Measurements from ENCODE around the gene ADAD2. TPM values are rescaled to one million over a fixed set of nuclear protein-coding genes. Genes with fewer than 3 reads are reported as not detected.

Gene ADAD2
- total and polyA plus RNA-seq, 9 of the 15 experiments (the other 6 are each of a cell fraction or from before 2014, with no cell fraction given), result 0.07 TPM; not detected in 8

- TF ChIP-seq RBM34 (IDR thresholded peaks at IDR 0.05; ENCODE audit: borderline replicate concordance, insufficient read depth, low read length), result no peak
- 0 out of 2 replicates have a peak, but pooled peaks have one; percentile 56 for TF ChIP-seq ZNF263 (CRISPR knock-in tag; IDR thresholded peaks at IDR 0.05; ENCODE audit: borderline replicate concordance)
- TF ChIP-seq ZNF3 (CRISPR knock-in tag; IDR thresholded peaks at IDR 0.05), result no peak
- no peak for TF ChIP-seq PPARD (CRISPR knock-in tag; IDR thresholded peaks at IDR 0.05)
- no peak for TF ChIP-seq FOXJ3 (CRISPR knock-in tag; IDR thresholded peaks at IDR 0.05)
- no peak for TF ChIP-seq ZNF280B (CRISPR knock-in tag; IDR thresholded peaks at IDR 0.05)
- TF ChIP-seq PKNOX1 (IDR thresholded peaks at IDR 0.05), result peak; percentile 82
- no peak for TF ChIP-seq ATF3 (IDR thresholded peaks at IDR 0.05)
- TF ChIP-seq ATF3 (CRISPR knock-in tag; conservative IDR thresholded peaks at IDR 0.05), result 0 out of 2 replicates have a peak, but pooled peaks have one; percentile 27
- TF ChIP-seq SP2 (IDR thresholded peaks at IDR 0.05; ENCODE audit: extremely low read depth, low read depth, low read length, poor library complexity, severe bottlenecking), result peak; percentile 75
- peak; percentile 58 to 71; a peak in 2 of 4 replicates for TF ChIP-seq SIN3A (IDR thresholded peaks at IDR 0.05; ENCODE audit: borderline replicate concordance in 2 of 2, control insufficient read depth in 1 of 2, low read depth in 2 of 2, low read length in 2 of 2)
- TF ChIP-seq KDM1A (IDR thresholded peaks at IDR 0.05), result no peak
- TF ChIP-seq SMAD3 (CRISPR knock-in tag; conservative IDR thresholded peaks at IDR 0.05), result 0 out of 2 replicates have a peak, but pooled peaks have one; percentile 23
- TF ChIP-seq SUPT5H (IDR thresholded peaks at IDR 0.05), result peak; percentile 81
- TF ChIP-seq DDX20 (tag; IDR thresholded peaks at IDR 0.05; ENCODE audit: low read depth), result no peak
- TF ChIP-seq ZNF551 (CRISPR knock-in tag; IDR thresholded peaks at IDR 0.05), result no peak
- TF ChIP-seq ZNF830 (CRISPR knock-in tag; IDR thresholded peaks at IDR 0.05), result no peak
- peak; percentile 76; the same call in 1 of the 2 replicates for TF ChIP-seq HNRNPL (IDR thresholded peaks at IDR 0.05; ENCODE audit: low read depth, low read length)
- no peak for TF ChIP-seq TFAM (CRISPR knock-in tag; conservative IDR thresholded peaks at IDR 0.05)
- TF ChIP-seq POLR3G (IDR thresholded peaks at IDR 0.05; ENCODE audit: extremely low read depth, insufficient read length, insufficient replicate concordance), result no peak
- no peak for TF ChIP-seq STAT5A (IDR thresholded peaks at IDR 0.05; ENCODE audit: borderline replicate concordance, low read length)
- no peak for TF ChIP-seq ZNF277 (CRISPR knock-in tag; IDR thresholded peaks at IDR 0.05; ENCODE audit: borderline replicate concordance)
- no peak for TF ChIP-seq KLF13 (tag; IDR thresholded peaks at IDR 0.05; ENCODE audit: borderline replicate concordance, low read depth)
- TF ChIP-seq ARID1B (IDR thresholded peaks at IDR 0.05), result peak; percentile 33; the same call in 1 of the 2 replicates
These were observed 4.1 kb upstream of the ADAD2 start, which contains the start of gene TAF1C (continued) for GRCh38 chr16:84186685-84187437.

Data from K562 (cell line).